GM19463 (cell line): ENCODE data around the gene TNIK.

Experiments used
- ATAC-seq: cut with Tn5 transposase; IDR thresholded peaks from one replicate; pipeline ENCODE4 v1.9.1; 2021; ENCODE audit warnings: mild to moderate bottlenecking, moderate library complexity; ENCODE audit not compliant: unreplicated experiment

The TNIK gene

DNA sequence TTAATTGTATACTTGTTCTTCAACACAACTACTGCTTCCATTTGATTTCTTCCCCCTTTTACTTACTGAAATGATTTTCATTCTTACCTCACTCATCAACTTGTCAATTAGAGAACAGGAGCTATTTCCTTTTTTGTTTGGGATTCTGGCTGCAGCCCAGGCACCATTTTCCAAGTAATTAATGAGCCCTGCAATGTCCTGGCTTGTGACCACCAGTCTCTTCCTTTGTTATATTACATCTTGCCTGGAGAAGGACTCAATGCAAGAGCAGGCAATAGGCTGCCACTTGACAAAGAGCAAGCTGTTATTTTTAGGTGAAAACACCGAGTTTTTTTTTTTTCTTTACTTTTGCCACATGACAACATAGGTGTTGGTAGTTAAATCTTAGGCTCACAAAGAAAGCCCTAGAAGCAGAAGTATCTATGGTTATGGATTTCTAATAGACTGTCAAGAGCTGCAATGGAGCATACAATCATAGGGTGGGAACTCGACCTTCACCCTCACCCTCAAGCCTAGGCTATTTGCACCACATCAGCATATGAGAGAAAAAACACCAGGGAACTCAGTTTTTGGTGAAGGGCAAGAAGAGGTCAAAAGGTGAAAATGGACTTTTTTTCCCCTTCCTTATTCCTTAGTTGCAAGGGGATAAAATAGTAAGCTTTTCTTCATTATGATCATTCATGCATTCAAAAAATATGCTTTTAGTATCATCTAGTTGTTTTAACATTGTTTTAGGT is 114.9 kb downstream of the TNIK start:
- ATAC-seq = no peak

DNA sequence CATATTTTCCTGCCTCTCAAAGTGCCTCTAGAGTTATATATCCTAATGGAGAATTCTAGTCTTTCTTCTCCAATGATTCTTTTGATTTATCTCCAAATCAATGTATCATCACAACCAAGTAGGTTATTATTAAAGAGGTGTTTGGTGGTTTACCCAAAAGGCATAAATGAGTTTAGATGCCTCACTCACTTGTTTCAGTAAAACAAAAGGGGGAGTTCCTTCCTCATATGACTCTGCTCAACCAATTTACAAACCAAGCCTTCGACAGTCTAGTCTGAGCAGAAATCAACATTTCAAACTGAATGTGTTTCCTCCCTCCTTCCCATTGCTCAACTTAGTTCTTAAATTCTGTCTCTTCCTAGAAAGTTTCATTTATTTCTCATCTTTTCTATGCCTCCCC is 116.5 kb downstream of the TNIK start:
- ATAC-seq = no peak

DNA sequence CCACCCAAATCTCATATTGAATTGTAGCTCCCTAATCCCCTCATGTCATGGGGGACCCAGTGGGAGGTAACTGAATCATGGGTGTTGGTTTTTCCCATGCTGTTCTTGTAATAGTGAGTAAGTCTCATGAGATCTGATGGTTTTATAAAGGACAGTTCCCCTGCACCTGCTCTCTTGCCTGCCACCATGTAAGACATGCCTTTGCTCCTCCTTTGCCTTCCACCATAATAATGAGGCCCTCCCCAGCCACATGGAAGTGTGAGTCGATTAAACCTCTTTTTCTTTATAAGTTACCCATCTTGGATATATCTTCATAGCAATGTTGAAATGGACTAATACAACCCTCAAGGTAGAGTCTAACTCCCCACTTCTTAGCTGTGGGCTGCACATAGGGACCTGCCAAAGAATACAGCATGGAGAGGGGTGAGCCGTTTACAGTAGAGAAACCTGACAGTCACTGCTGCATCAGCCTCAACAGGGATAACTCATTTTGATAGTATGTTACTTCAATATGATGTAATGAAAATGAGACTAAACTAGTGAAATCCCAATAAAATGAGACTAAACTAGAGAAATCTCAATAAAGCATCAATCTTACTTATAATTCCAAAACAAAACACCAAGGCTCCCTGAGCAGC is 117.3 kb downstream of the TNIK start:
- ATAC-seq = no peak

DNA sequence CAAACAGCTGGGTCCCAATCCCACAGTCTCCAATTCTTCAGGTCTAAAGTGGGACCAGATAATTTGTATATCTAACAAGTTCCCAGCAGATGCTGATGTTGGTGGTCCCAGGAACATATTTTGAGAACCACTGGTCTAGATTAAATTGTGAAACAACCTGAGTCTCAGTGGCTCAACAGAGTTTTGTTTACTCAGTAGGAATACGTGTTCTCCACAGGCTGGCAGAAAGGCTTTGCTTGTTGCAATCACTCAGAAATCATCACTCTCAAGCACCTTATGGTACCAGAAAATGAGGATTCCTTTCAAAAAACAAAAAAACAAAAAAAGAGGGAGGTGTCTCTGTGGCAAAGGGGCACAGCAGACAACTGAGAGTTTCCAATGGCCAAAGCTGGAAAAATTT is 118.0 kb downstream of the TNIK start:
- no peak for ATAC-seq

DNA sequence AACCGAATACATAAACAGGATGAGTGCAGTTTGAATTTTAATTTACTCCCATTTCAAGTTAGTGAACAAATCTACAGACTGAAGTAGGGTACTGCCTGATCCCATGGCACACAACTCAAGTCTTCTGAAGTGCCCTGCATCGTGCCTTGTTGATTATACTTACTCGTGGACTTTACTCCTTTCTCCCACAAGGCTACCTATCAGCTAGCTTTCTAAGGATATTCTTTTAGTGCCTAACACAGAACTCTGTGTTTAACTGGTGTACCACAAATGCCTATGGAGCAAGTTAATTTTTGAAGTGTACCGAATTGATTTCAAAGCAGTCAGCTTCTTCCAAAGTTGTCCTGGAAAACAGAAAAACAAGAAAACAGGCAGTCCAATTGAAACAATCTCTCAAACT is 119.8 kb downstream of the TNIK start:
- ATAC-seq = no peak

DNA sequence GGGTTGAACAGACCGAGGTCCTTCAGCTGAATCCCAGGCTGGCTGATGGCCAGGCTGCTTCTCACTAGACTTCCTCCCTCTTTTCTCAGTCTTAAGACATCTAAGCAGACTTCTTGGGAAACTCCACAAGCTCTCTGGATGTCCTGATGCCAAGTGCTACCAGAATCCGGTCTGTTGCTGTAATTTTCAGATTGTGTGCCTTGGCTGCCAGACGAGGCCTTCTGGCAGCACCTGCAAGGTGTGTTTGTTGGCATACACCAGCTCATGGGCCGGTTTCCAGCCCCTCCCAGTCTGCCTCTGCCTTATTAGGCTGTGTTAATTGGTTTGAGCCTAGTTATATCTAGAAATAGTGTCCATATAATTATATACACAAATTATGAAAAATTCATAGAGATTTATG is 120.6 kb downstream of the TNIK start:
- no peak for ATAC-seq

DNA sequence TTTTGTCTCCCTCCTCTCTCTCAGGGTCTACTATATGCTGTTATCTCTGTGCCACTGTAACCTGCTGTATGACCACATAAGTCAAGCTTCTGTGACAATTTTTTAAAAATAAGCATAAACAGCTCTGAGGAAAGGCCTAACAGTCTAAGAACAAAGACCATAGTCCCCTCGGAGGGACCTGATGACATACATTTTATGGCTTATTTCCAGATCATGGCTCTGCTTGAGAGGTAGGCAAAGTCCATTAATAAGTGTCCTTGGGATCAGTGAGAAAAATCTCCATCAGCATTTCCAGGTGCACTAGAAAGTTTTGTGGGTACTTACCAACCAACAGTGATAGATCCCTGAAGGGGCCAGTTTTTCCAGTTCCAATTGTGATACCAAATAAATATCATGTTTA is 123.8 kb downstream of the TNIK start:
- no peak for ATAC-seq

DNA sequence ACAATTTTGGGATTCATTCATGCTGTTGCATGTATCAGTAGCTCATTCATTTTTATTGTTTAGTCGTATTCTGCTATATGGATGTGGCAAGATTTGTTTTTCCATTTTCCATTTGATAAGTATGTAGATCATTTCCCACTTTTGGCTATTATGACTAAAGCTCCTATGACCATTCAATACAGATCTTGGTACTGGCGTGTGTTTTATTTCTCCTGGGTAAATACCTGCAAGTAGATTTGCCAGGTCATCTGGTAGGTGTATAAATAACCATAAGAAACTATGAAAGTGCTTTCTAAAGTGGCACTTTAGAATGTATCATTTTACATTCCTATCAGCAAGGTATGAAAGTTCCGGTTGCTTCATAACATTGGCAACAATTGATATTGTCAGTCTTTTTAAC is 124.6 kb downstream of the TNIK start:
- ATAC-seq = no peak

DNA sequence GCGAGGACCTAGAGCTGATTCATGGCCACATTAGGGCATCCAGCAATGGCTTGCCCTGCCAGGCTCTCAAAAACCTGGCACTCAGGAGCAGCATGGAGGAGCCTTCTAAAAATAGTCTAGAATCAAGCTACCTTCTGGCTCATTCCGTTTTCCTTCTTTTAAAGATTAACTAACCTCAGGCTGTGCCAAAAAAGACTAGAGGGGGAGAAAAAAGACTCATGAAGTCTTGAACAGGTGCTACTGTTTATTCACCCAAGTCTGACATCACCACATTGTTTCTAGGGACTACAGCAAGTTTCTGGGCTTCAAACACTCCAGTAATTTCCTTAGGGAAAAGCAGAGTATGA is 125.8 kb downstream of the TNIK start:
- ATAC-seq = no peak

DNA sequence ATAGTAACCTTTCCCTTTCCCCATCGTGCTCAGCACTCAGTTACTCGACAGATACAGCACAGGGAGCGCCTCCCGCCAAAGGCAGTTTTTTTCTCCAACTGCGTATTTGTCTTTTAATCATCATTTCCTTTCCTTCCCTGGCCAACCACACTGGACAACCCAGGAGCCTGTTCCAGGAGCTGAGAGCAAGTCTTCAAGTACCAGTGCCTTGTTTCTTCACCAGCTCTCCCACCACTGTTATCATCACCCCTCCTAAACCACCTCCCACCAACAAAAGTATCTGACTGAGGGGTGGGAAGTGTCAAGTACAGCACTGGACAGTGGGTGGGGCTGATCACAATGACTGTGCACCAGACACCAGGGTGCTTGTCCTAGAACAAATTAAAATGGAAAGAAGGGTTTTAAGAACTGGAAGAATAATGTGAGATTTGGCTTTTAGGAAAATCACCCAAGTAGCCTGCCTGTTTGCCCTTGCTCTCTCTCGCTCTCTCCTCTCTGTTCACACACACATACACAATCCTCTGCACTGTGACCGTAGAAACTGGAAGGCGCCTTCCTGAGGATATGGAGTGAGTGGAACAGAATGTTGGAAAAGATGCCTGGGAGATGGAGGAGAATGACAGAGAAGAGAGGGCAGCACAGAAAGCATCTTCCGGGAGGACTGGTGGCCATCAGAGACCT is 126.3 kb downstream of the TNIK start:
- ATAC-seq = no peak

DNA sequence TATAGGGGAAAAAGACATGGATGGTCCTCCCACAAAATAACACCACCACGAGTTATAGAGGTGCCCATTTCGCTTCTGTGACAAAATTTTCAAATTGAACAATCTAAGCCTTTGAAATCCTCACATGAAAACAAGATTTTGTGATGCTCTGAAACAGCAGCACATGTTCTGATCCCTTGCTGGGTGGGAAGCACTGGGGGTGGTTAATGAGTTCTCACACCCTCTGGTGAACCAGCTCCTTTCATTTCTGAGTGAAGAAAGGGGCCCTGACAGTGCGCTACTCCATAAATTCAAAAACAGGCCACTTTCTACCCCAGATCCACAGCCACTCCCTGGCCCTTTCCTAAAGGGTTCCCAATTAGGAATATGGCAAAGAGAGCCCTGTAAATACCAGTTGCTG is 129.3 kb downstream of the TNIK start:
- ATAC-seq = no peak

DNA sequence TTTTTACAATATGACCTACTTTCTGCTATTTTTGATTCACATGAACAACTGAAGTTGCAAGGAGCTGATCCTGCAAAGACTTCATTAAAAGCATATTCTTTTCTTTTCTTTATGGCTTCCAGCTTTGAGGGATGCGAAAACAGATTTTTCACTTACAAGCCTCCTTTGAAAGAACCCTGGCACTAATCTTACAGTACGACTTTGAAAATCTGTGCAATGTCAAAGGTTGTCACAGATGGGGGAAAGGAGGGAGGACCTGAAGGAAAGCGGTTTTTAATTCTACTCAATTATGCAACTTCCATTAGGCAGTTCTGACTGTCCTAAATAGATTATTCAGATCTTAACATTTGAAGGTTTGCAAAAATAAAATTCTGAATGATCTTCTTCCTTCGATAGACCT is 130.5 kb downstream of the TNIK start:
- ATAC-seq = no peak

DNA sequence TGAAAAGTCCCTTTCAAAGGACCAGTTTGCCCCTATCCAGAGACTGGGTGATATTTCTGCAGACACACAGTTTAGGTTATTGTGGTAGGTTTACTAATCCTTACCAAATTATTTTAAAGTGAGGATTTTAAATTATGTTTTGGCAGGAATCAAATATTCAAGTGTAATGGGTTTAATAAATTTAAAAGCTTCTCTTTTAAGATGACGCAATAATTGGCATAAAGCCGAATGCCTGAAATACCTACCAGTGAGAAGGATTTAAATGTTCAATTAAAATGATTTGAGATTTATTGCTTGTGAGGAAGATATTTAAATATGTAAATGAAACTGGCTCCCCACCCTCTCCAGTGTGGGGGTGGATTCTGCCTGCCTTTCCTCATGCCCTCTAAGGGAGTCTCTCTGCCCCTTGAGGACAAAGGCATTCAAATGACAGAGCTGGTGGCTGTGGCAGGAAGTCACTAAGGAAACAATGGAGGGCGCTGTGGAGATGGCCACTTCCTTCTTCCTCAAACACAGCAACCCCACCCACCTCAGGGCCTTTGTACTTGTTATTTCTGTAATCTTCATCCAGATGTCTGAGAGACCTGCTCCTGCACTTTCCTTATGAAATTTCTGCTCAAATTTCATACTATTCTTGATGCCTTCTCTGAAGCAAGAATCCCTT is 131.7 kb downstream of the TNIK start:
- no peak for ATAC-seq

DNA sequence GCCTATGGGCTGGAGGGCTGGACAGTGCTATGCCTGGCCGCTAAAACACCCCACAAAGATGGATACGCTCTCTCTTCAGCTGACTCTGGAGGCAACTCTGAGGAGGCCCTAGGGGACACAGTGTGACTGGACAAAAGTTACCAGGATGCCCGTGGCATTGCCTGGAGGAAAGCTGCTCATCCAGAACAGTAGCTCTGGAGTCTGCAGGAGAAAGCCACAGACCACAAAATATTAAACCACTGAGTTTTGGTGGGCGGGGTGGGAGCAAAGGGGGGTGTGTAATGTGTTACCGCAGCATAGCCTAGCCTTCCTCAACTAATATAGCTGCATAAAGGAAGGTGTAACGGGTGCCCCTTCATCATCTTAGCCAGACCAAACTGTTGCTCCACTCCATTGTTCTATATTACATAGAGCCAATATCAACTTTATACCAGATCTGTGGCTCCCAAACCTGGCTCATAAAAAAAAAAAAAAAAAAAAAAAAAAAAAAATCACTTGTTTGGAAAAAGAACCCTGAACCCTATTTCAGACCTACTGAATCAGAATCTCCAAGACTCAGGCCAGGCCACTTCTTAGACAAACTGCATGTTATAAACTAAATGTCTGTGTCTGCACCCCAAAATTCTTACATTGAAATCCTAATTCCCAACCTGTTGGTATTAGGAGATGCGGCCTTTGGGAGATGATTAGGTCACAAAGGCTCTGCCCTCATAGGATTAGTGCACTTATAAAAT is 132.6 kb downstream of the TNIK start:
- no peak for ATAC-seq

DNA sequence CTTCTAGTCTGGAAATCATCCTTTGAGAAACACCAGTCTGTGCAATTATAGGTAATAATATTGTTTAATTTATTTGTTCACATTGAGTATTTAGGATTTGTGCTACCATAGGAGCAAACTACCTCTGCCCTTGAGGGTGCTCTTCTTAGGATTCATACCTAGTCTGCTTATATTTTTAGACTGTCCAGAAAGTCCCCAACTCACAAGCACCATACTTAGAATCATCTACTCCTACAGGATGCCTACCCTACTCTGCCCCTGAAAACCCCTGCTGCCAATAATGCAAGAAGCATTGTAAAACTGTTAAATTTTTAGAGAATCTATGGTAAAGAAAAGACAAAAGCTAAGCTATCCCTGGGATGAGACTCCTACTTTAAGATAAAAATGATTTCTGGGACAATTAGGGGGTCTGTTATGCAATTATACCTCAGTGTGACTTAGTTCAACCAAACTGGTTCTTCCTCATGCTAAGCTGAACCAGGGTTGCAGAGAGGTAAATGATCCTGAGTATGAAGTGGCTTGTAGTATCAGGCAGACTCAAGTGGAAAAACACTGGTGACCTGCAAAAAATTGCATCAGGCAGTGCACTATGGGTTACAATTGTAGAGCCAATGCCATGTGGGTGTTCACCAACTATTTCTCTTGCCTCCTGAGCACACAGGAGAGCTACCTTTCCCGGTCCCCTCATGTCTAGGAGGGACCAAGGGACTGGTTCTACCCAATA is 133.3 kb downstream of the TNIK start:
- ATAC-seq = peak; percentile 61

DNA sequence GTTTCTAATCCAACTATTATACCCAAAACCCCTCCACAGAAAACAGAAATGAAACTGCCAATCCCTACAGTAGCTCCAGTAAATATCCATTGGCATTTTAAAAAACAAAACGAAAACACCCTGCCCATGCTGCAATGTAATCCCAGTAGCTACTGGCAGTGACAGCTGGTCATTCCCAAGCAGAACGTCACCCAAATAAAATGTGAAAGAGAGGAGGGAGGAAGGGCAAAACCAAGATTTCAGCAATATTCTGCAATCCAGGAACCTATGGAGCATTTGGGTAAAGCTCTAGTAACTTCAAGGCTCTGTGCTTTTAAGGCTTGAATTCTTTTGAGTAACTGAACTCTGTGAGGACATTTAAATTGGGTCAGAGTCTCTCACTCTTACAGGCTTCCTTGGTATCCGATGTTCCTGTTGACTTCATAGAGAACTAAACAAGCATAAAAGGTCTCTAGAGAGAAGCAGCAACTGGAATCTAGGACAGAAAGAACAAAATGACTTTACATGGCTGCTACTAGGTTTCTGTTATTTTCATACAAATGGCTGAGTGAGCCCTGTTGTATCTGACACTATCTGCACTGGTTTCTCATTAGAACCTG is 136.2 kb downstream of the TNIK start:
- ATAC-seq = no peak

DNA sequence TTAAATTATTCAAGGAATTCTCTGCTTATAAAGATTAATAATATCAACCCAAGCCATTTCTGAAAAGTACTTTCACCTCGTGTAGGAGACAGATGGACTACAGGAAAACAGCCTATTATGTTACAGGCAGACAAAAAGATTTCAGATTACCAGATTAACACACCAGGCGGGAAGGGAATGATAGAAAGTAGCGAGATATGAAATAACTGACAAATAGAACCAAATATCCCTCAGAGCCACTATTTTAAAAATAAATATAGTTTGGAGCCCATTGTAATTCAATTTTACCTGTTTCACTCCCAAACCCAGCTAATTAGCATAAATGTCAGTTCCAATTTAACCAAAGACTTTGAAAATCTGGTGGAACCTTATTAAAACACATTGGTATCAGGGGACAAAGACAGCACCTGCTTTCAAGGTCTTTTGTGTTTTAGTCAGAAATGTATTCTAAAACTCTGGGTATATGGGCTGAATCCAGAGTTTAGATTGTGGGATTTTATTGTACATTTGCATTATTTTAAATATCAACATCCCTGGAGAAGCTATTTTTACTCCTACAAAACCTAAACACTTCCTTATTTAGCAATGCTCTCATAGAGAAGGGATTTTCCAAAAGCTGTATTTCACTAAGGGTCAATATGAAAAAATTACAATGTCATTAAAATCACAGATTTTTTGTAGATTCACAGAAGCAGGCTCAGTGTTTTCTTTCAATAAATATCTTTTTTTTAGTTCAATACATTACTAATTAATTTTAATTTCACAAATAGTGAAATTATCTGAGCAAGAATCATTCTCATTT is 138.4 kb downstream of the TNIK start:
- no peak for ATAC-seq

DNA sequence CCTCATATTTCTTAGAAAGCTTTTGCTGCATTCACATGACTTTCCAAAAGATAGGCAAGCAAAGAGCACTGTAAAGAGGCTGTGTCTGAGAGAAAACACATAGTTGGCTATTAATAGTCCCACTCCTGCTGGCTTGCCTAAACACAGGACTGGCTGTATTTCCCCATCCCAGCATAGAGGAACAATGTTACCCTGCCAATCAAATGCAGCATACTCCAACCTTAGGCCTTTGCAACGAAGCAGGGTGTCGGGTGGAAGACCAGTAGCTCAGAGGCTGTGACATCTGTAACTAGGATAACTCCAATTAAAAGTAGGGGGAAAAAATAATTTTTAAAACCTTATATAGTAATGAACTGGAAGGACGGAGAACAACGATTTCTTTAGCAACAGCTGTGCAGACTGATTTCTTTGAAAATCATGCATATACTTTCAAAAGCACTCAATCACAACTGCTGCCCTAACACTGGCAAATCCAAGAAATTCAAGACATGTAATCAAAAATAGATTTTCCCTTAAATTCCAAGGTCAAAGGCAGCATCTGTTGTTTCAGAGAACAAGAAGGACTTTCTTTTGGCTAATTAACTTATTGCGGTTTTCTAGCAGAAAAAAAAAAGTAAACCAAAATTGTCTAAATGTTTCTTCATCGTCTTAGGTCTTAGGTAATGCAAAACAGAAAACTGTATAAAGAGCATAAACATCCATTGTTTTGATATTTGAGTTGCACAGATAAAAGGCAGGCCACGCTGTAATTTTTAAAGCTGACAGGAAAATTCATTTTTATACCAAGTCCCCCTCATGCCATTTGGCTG is 139.3 kb downstream of the TNIK start:
- no peak for ATAC-seq

DNA sequence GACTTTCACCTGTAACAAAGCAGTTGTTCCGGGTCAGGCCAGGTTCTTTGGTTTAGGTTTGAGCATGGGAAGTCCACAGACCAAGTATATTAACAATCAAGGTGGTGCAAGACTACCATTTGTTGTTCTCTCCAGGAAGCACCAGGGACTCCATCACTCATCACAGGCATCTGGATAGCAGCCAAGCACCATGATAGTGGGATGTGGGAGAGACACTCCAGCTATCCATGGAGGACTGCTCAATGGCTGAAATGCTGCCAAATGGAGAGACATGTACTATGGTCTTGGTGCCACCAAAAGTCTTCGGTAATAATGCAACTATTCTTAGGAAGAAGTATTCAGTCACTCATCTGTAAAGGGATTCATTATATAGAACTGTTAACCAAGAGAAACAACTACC is 143.0 kb downstream of the TNIK start:
- no peak for ATAC-seq
